Fibroblast of mammary gland (primary cell): ENCODE data around the gene RPRML.

Experiments
- DNase-seq: peaks from one replicate; pipeline ENCODE4 v3.0.0-alpha.2; 2010; ENCODE audit warnings: low read depth
- H3K4me3 ChIP-seq: 2 replicates; pipeline ENCODE4 v1.5.1; 2011; ENCODE audit warnings: low read depth, mild to moderate bottlenecking, low read length, moderate library complexity; ENCODE audit not compliant: control insufficient read depth
- TF ChIP-seq, protein P1 (sequence below): conservative IDR thresholded peaks from 2 replicates; pipeline ENCODE4 v1.5.1; 2011; ENCODE audit warnings: low read depth, low read length, inconsistent platforms; ENCODE audit not compliant: control insufficient read depth, insufficient read depth

Gene RPRML

DNA sequence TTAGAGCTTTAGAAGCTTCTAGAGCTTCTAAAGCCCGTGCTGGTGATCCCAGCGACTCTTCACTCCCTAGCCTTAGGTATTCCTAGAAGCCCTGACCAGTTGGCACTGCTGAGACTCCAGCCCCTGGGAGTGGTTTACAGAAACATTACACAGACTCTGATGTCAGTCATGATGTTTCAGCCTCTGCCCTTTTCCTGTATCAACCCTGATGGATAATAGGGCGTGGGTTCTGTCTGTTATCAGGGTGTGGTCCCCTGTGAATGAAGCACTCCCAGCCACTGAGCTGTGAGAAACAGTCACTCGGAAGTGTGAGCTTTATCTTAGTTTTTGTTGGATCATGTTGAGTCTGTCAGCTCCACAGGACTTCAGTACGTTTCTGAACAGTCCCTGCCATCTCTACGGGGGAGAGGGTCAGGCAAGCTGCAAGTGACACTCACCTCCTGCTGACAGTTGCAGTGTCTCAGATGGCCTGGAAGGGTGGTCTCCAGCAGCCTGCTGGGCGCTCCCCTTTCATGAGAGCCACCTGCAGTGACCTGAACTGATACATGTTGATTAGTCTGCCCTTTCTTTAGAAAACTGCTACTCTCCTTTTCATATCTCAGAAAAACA is 43.3 kb downstream of the RPRML start:
- no peak for DNase-seq
- TF ChIP-seq, protein P1, sequence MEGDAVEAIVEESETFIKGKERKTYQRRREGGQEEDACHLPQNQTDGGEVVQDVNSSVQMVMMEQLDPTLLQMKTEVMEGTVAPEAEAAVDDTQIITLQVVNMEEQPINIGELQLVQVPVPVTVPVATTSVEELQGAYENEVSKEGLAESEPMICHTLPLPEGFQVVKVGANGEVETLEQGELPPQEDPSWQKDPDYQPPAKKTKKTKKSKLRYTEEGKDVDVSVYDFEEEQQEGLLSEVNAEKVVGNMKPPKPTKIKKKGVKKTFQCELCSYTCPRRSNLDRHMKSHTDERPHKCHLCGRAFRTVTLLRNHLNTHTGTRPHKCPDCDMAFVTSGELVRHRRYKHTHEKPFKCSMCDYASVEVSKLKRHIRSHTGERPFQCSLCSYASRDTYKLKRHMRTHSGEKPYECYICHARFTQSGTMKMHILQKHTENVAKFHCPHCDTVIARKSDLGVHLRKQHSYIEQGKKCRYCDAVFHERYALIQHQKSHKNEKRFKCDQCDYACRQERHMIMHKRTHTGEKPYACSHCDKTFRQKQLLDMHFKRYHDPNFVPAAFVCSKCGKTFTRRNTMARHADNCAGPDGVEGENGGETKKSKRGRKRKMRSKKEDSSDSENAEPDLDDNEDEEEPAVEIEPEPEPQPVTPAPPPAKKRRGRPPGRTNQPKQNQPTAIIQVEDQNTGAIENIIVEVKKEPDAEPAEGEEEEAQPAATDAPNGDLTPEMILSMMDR: no peak
- no peak overlapping the region for H3K4me3 ChIP-seq

DNA sequence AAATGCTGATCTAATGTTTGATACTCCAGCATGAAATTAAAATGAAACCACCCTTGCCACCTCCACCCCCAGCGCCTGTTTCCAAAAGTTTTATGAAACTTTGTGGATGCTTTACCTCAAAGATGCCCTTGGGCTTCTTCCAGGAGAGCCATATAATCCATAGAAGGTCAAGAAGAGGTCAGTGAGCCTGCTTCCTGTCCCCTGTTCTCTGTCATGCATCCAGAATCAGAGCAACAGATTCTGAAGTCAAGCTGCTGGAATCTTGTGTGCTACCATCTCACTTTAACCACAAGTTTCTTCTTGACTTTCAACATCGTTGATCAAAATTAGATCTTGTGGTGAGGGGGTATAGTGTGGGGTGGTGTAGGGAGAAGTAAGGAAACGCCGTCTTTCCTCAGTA is 47.5 kb downstream of the RPRML start:
- TF ChIP-seq, protein P1: no peak
- no peak overlapping the region for H3K4me3 ChIP-seq
- DNase-seq: no peak

DNA sequence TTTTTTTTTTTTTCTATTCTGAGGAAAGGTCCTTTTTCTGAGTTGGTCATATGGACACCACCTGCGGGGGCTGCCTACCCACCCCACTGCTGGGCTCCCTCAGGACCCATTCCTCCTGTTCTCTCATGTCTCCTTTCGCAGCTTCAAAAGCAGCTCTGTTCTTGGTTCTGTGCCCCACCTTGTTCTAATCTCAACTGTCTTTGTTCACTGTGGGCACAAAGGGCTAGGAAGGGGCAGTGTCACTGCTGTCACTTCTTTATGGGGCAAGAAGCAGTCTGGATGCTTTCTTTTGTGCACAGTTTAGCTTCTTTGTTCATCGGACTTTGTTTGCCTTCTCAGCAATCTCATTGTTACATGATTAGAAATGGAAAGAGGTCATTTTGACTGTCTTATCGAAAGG is 49.0 kb downstream of the RPRML start:
- no peak overlapping the region for H3K4me3 ChIP-seq
- TF ChIP-seq, protein P1: no peak
- no peak for DNase-seq

DNA sequence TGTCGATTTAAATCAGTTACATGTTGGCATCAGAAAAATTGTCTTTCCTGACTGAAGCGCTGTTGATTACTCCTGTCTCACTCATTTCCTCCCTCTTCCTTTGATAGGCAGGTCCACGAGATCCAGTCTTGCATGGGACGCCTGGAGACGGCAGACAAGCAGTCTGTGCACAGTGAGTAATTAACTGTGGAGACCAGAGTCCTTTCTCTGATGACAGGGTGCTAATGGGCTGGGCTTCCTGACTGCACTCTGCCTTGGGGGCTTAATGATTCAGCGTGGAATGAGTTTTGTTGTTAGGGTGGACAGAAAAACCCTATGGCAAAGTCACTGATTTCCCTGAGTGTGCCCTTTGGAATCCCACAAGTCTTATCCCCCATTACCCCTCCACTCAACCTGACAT is 49.6 kb downstream of the RPRML start:
- no peak for DNase-seq
- TF ChIP-seq, protein P1: no peak
- no peak overlapping the region for H3K4me3 ChIP-seq

DNA sequence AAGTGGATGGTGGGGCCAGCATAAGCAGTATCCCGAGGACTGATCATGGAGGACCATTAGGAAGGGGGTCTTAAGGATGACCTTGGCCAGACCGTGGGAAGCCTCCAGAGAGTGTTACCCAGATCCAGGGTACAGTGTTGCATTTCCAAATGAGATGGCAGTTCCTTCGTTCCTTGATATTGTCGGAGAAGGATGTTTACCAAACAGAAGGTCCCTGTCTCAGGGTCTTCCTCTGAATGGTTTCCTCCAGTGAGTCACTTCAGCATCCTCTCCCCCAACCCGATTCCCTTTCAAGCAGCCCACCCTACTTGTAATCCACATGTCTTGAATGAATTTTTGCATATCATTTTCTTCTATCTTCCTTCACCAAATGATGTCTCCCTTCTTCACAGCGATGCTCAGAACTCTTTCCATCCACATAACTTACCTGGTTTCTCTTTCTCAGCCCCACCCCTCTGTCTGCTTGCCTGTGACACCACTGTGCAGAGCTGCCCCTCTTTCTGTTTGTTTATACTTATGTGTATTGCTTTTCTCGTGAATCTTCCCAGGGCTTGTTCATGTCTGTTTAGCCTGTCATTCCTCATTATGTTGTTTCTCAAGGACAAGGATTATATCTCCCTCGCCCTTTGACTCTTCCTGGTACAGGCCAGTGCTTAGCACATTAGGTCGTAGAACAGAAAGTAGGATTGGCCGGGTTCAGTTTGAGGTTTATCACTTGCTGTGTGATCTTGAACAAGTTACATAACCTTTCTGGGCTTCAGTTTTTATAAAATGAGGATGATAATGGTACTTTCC is 50.4 kb downstream of the RPRML start:
- TF ChIP-seq, protein P1: no peak
- H3K4me3 ChIP-seq: no peak overlapping the region
- DNase-seq: no peak
